Upper lobe of left lung (tissue), 6 donors: ENCODE measurements around the gene RAB38. TPM values are rescaled to one million over a fixed set of nuclear protein-coding genes. Genes with fewer than 3 reads are reported as not detected.

Source experiments
- ATAC-seq, 2 donors: fragments of 200-7000 bp; cut with Tn5 transposase; one replicate each; pipeline ENCODE4 v1.9.1; 2022; ENCODE audit warnings: mild to moderate bottlenecking in 2 of 2, moderate library complexity in 2 of 2; ENCODE audit not compliant: low FRiP score in 2 of 2
- DNase-seq, 2 donors: peaks; one replicate each; pipeline ENCODE4 v3.0.0-alpha.2; 2019 to 2020
- H3K27ac ChIP-seq, 4 donors: fragments of 200-600 bp; sonication (generic); one replicate each; pipeline ENCODE4 v1.5.1; 2016 to 2019
- H3K27me3 ChIP-seq, 4 donors: fragments of 200-600 bp; sonication (generic); one replicate each; pipeline ENCODE4 v1.5.1; 2017 to 2019
- H3K36me3 ChIP-seq, 4 donors: fragments of 200-600 bp; sonication (generic); one replicate each; pipeline ENCODE4 v1.5.1; 2016 to 2019
- H3K4me1 ChIP-seq, 4 donors: fragments of 200-600 bp; sonication (generic); one replicate each; pipeline ENCODE4 v1.5.1; 2018 to 2019
- H3K4me3 ChIP-seq, 4 donors: fragments of 200-600 bp; sonication (generic); one replicate each; pipeline ENCODE4 v1.5.1; 2017 to 2019; ENCODE audit warnings: mild to moderate bottlenecking in 2 of 4, moderate library complexity in 1 of 4
- H3K9me3 ChIP-seq, 4 donors: fragments of 200-600 bp; sonication (generic); one replicate each; pipeline ENCODE4 v1.5.1; 2018 to 2019
- CTCF ChIP-seq, 6 experiments: fragments of 450-650 bp in 4 of 6; fragments of 200-600 bp in 2 of 6; sonication (generic) in 2 of 6; IDR thresholded peaks; one replicate each; pipeline ENCODE4 v1.5.1; 2016 to 2019; ENCODE audit warnings: antibody characterized with exemption in 6 of 6
- EP300 ChIP-seq, 4 donors: sonication (generic); formaldehyde crosslinking; IDR thresholded peaks; one replicate each; pipeline ENCODE4 v1.5.1; 2017; ENCODE audit warnings: antibody characterized with exemption in 4 of 4, control low read depth in 2 of 4
- POLR2A ChIP-seq, 4 donors: fragments of 450-650 bp; IDR thresholded peaks; one replicate each; pipeline ENCODE4 v1.5.1; 2016 to 2017; ENCODE audit warnings: antibody characterized with exemption in 4 of 4, mild to moderate bottlenecking in 2 of 4
- POLR2AphosphoS5 ChIP-seq, 2 donors: sonication (generic); formaldehyde crosslinking; IDR thresholded peaks; one replicate each; pipeline ENCODE4 v1.5.1; 2017; ENCODE audit warnings: antibody characterized with exemption in 2 of 2
- WGBS, 2 donors: methylation state at CpG; one replicate each; pipeline ENCODE4 v1.1.5; 2017 to 2018; 5-methylcytosine and 5-hydroxymethylcytosine counted together
- total RNA-seq, 6 donors: library from RNA; depleted of rRNA in 4 of 6; stranded (reverse); fragments of >200 nt in 4 of 6; gene quantifications; one replicate each; pipeline versions ENCODE4 v1.1.0 to v1.2.1, GENCODE V29; 2016 to 2021
- donor health status: DM: no; HTN: no; CAD: no; lungs with moderate emphysema.
- donor health status: DM: no; HTN: yes; CAD: no; lungs with severe emphysema.

The RAB38 gene
- total RNA-seq, 6 donors from 2014 or later, result 6.3 to 10.6 (median 7.1) TPM; not detected in 1

GRCh38 chr11:88122956-88123355 lies 52.3 kb downstream of the RAB38 start:
- Histone ChIP-seq H3K9me3 (no peaks in the 10 kb centered on the region), H3K4me1 (no peaks in the 10 kb centered on the region), H3K4me3 (no peak overlapping the region), H3K36me3 (no peaks in the 10 kb centered on the region), H3K27me3 (no peaks in the 10 kb centered on the region), H3K27ac (no peak overlapping the region)
- DNase-seq, result no peak
- WGBS, 2 donors, result 80 to 82% methylated on average over 4 of the region's 4 CpGs
- ATAC-seq, result no peak
- no peak for TF ChIP-seq POLR2A (IDR thresholded peaks at IDR 0.05)
- TF ChIP-seq CTCF (IDR thresholded peaks at IDR 0.05), result no peak
- no peak for TF ChIP-seq POLR2AphosphoS5 (IDR thresholded peaks at IDR 0.05)
- no peak for TF ChIP-seq EP300 (IDR thresholded peaks at IDR 0.05)

GRCh38 chr11:88119561-88119960 lies 55.7 kb downstream of the RAB38 start:
- ATAC-seq, result no peak
- WGBS, 2 donors, result 71 to 86% methylated on average over 2 of the region's 2 CpGs

GRCh38 chr11:88117281-88117858 lies 57.9 kb downstream of the RAB38 start:
- TF ChIP-seq EP300 (IDR thresholded peaks at IDR 0.05) (no peak), POLR2A (IDR thresholded peaks at IDR 0.05) (no peak), CTCF (IDR thresholded peaks at IDR 0.05) (no peak), POLR2AphosphoS5 (IDR thresholded peaks at IDR 0.05) (no peak)
- ATAC-seq, result no peak
- no peaks in the 10 kb centered on the region for H3K27me3 ChIP-seq
- H3K27ac ChIP-seq, result no peak overlapping the region
- H3K9me3 ChIP-seq, result no peaks in the 10 kb centered on the region
- 87 to 92% methylated on average over 1 of the region's 1 CpG for WGBS, 2 donors
- no peak for DNase-seq
- no peak overlapping the region for H3K4me3 ChIP-seq
- H3K36me3 ChIP-seq, result no peaks in the 10 kb centered on the region
- H3K4me1 ChIP-seq, result no peaks in the 10 kb centered on the region

More at GRCh38 chr11:88119561-88119960, 55.7 kb downstream of the RAB38 start:
- no peak for DNase-seq
- no peak for TF ChIP-seq POLR2A (IDR thresholded peaks at IDR 0.05)
- no peak for TF ChIP-seq CTCF (IDR thresholded peaks at IDR 0.05)
- TF ChIP-seq EP300 (IDR thresholded peaks at IDR 0.05), result no peak
- H3K4me1 ChIP-seq, result no peaks in the 10 kb centered on the region
- H3K27me3 ChIP-seq, result no peaks in the 10 kb centered on the region
- H3K9me3 ChIP-seq, result no peaks in the 10 kb centered on the region
- no peak overlapping the region for H3K27ac ChIP-seq
- H3K36me3 ChIP-seq, result no peaks in the 10 kb centered on the region
- no peak overlapping the region for H3K4me3 ChIP-seq

GRCh38 chr11:88115828-88116755 lies 59.2 kb downstream of the RAB38 start:
- Histone ChIP-seq H3K27me3 (no peaks in the 10 kb centered on the region), H3K36me3 (no peaks in the 10 kb centered on the region), H3K27ac (no peak overlapping the region), H3K4me1 (no peaks in the 10 kb centered on the region), H3K4me3 (no peak overlapping the region), H3K9me3 (no peaks in the 10 kb centered on the region)
- TF ChIP-seq CTCF (IDR thresholded peaks at IDR 0.05) (no peak), POLR2A (IDR thresholded peaks at IDR 0.05) (no peak), POLR2AphosphoS5 (IDR thresholded peaks at IDR 0.05) (no peak), EP300 (IDR thresholded peaks at IDR 0.05) (no peak)
- ATAC-seq, result peak in 1 of 2 donors; percentile 24
- no peak for DNase-seq
- WGBS, 2 donors, result 86 to 89% methylated on average over 6 of the region's 6 CpGs
